ENCODE measurements around the gene DIPK1B.
A peak's percentile ranks its signal among the peaks of the same experiment; 100 is the strongest.
"Not testable (repeated sequence)": the region's sequence is repeated elsewhere in the genome, so short reads cannot be mapped to it uniquely, and the experiment has no call there.

DIPK1B gene

DNA sequence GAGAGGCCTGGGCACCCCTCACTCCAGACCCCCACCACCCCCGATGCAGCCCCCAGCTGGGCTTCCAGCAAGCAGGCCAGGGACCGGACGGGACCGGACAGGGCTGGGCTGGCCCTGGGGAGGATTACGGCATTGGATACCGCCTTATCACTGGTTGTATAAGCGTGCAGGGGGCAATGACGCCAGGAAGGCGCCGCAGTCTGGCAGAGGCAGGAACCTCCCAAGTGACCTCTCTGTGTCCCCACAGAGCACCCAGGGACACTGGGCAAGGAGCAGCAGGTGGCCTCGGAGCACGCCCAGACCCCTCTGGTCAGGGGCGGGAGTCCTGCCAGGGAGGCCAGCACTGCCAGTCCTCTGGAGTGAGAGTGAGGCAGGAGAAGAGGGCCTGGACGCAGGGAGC is 52.7 kb downstream of the DIPK1B start:
- TF ChIP-seq, protein P1, sequence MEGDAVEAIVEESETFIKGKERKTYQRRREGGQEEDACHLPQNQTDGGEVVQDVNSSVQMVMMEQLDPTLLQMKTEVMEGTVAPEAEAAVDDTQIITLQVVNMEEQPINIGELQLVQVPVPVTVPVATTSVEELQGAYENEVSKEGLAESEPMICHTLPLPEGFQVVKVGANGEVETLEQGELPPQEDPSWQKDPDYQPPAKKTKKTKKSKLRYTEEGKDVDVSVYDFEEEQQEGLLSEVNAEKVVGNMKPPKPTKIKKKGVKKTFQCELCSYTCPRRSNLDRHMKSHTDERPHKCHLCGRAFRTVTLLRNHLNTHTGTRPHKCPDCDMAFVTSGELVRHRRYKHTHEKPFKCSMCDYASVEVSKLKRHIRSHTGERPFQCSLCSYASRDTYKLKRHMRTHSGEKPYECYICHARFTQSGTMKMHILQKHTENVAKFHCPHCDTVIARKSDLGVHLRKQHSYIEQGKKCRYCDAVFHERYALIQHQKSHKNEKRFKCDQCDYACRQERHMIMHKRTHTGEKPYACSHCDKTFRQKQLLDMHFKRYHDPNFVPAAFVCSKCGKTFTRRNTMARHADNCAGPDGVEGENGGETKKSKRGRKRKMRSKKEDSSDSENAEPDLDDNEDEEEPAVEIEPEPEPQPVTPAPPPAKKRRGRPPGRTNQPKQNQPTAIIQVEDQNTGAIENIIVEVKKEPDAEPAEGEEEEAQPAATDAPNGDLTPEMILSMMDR (IDR thresholded peaks at IDR 0.05; ENCODE audit: poor library complexity, severe bottlenecking), result no peak
- no peaks in the 10 kb centered on the region for H3K4me1 ChIP-seq (ENCODE audit: insufficient read depth, poor library complexity, severe bottlenecking)
- no peak overlapping the region for H3K4me3 ChIP-seq (ENCODE audit: severe bottlenecking)
- peaks cover 5% of the 10 kb centered on the region for H3K27me3 ChIP-seq (ENCODE audit: insufficient read depth, poor library complexity, severe bottlenecking)
- no peaks in the 10 kb centered on the region for H3K9me3 ChIP-seq (ENCODE audit: severe bottlenecking)
- no peak overlapping the region for H3K27ac ChIP-seq (ENCODE audit: poor library complexity, severe bottlenecking)
- H3K36me3 ChIP-seq (ENCODE audit: low read depth), result no peaks in the 10 kb centered on the region
- DNase-seq (ENCODE audit: low spot score), result peak; percentile 46
- ATAC-seq (ENCODE audit: low read depth), result no peak

DNA sequence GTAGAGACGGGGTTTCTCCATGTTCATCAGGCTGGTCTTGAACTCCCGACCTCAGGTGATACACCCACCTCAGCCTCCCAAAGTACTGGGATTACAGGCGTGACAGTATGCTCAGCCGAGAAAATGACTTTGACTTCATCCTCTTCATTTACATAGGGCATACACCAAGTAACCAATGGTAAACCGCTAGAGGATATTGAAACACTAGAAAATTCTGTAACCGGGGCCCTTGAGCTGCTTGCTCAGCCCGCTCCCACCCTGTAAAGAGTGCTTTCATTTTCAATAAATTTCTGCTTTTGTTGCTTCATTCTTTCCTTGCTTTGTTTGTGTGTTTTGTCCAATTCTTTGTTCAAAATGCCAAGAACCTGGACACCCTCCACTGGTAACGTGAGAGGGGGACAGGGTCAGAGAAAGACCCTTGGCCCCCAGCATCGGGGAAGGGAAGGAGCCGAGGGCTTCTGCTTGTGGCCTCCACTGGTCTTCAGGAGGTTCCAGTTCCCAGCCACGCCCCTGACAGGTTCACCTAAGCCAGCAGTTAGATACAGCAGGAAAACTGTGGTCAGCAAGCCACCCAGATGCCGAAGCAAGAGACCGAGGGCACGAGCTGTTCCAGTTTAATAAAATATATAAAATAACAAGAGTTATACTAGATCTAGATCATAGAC is 53.5 kb downstream of the DIPK1B start:
- H3K27ac ChIP-seq (ENCODE audit: poor library complexity, severe bottlenecking); ATAC-seq (ENCODE audit: low read depth); H3K27me3 ChIP-seq (ENCODE audit: insufficient read depth, poor library complexity, severe bottlenecking); H3K4me3 ChIP-seq (ENCODE audit: severe bottlenecking); H3K4me1 ChIP-seq (ENCODE audit: insufficient read depth, poor library complexity, severe bottlenecking); H3K36me3 ChIP-seq (ENCODE audit: low read depth); H3K9me3 ChIP-seq (ENCODE audit: severe bottlenecking): not testable (repeated sequence)
- peak; percentile 35 for DNase-seq (ENCODE audit: low spot score)

DNA sequence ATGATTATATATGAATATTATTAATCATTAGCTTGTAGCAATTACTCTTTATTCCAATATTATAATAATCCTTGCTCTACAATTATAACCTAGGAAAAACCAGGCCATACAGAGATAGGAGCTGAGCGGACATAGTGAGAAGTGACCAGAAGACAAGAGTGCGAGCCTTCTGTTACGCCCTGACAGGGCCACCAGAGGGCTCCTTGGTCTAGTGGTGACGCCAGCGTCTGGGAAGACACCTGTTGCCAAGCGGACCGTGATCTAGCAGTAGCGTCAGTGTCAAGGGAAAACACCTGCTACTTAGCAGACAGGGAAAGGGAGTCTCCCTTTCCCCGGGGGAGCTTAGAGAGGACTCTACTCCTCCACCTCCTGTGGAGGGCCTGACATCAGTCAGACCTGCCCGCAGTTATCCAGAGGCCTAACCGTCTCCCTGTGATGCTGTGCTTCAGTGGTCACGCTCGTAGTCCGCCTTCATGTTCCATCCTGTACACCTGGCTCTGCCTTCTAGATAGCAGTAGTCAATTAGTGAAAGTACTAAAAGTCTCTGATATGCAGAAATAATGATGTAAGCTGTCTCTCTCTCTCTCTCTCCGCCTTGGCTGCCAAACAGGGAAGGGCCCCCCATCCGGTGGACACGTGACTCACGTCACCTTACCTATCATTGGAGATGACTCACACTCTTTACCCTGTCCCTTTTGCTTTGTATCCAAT is 54.2 kb downstream of the DIPK1B start:
- not testable (repeated sequence) for H3K4me3 ChIP-seq (ENCODE audit: severe bottlenecking); H3K9me3 ChIP-seq (ENCODE audit: severe bottlenecking); H3K4me1 ChIP-seq (ENCODE audit: insufficient read depth, poor library complexity, severe bottlenecking); H3K36me3 ChIP-seq (ENCODE audit: low read depth); H3K27ac ChIP-seq (ENCODE audit: poor library complexity, severe bottlenecking); H3K27me3 ChIP-seq (ENCODE audit: insufficient read depth, poor library complexity, severe bottlenecking); ATAC-seq (ENCODE audit: low read depth)
- peak; percentile 65 for DNase-seq (ENCODE audit: low spot score)
- TF ChIP-seq, protein P1 (IDR thresholded peaks at IDR 0.05; ENCODE audit: poor library complexity, severe bottlenecking), result peak; percentile 38

DNA sequence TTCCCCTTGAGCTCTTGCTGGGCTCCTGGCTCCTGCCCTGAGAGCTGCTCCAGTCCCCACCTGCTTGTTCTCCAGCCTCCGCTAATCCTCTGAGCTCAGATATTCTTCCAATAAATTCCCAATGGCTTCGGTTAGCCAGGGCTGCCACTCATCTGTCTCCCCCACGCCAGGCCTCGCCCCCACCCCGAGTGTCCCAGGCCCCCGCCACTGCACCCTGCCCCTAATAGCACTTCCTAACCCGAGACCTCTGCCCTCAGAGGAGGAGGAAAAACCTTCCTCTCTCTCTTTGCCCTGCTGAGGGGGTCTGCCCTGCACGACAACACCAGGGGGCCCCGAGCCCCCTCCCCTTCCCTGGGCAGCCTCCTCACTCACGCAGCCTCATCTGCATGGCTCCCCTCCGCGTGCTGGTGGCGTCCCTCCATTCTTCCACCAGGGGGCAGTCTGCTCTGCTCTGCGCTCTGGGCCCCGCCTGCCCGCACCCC is 57.4 kb downstream of the DIPK1B start:
- DNase-seq (ENCODE audit: low spot score), result peak; percentile 27
- no peak overlapping the region for H3K4me3 ChIP-seq (ENCODE audit: severe bottlenecking)
- H3K27ac ChIP-seq (ENCODE audit: poor library complexity, severe bottlenecking), result no peak overlapping the region

DNA sequence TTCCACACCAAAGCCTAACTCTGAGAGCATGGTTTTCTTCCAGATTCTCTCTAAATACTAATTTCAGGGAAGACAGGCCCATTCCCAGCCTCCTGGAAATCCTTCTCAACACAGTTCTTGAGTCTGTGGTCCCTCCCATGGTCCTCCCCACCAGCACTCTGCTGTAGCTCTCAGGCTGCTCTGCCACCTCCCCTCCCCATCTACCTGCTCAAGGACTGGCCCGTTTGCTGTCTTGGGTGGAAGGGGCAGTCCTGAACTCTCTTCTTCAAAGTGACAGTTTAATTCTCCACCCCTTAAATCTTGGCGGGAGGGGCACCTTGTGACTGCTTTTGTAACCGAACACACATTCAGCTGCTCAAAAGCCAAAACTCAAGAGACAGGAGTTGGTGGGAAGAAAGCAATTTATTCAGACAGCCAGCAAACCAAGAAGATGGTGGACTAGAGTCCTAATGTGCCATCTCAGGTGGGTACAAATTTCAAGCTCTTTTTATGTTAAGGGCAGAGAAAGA is 59.6 kb downstream of the DIPK1B start:
- peaks cover 5% of the 10 kb centered on the region for H3K27me3 ChIP-seq (ENCODE audit: insufficient read depth, poor library complexity, severe bottlenecking)
- no peaks in the 10 kb centered on the region for H3K4me1 ChIP-seq (ENCODE audit: insufficient read depth, poor library complexity, severe bottlenecking)
- peak; percentile 26 for DNase-seq (ENCODE audit: low spot score)
- ATAC-seq (ENCODE audit: low read depth), result no peak
- H3K4me3 ChIP-seq (ENCODE audit: severe bottlenecking), result no peak overlapping the region
- H3K9me3 ChIP-seq (ENCODE audit: severe bottlenecking), result no peaks in the 10 kb centered on the region
- TF ChIP-seq, protein P1 (IDR thresholded peaks at IDR 0.05; ENCODE audit: poor library complexity, severe bottlenecking), result no peak
- no peak overlapping the region for H3K27ac ChIP-seq (ENCODE audit: poor library complexity, severe bottlenecking)
- H3K36me3 ChIP-seq (ENCODE audit: low read depth), result no peaks in the 10 kb centered on the region

More for the DNA sequence above, 57.4 kb downstream of the DIPK1B start:
- Histone ChIP-seq H3K4me1 (ENCODE audit: insufficient read depth, poor library complexity, severe bottlenecking) (no peaks in the 10 kb centered on the region), H3K36me3 (ENCODE audit: low read depth) (no peaks in the 10 kb centered on the region), H3K27me3 (ENCODE audit: insufficient read depth, poor library complexity, severe bottlenecking) (peaks cover 5% of the 10 kb centered on the region), H3K9me3 (ENCODE audit: severe bottlenecking) (no peaks in the 10 kb centered on the region)
- ATAC-seq (ENCODE audit: low read depth), result no peak
- TF ChIP-seq, protein P1 (IDR thresholded peaks at IDR 0.05; ENCODE audit: poor library complexity, severe bottlenecking), result no peak

Measured in RWPE2 (cell line).